Ovary (tissue), 3 donors: ENCODE results near the gene CASP10.

Experiments
- CTCF ChIP-seq, 3 donors: fragments of 450-650 bp in 2 of 3; fragments of 200-600 bp in 1 of 3; IDR thresholded peaks; one replicate each; pipeline versions ENCODE4 v1.5.1 to v1.8.0; 2016 to 2022; ENCODE audit warnings: antibody characterized with exemption in 3 of 3, mild to moderate bottlenecking in 1 of 3
- POLR2A ChIP-seq: fragments of 450-650 bp; IDR thresholded peaks from one replicate; pipeline ENCODE4 v1.6.1; 2017; ENCODE audit warnings: antibody characterized with exemption, mild to moderate bottlenecking, moderate library complexity
- donor health status: DM: no; HTN: no; CAD: no.

- TF ChIP-seq POLR2A: no peak
- no peak for TF ChIP-seq CTCF (IDR thresholded peaks at IDR 0.05)
Observed at GRCh38 chr2:201183365-201183727, 405 bp downstream of the CASP10 start.
